GM12878 (cell line): ENCODE data around the gene NAALAD2. TPM values are rescaled to one million over a fixed set of nuclear protein-coding genes. Genes with fewer than 3 reads are reported as not detected.

Experiments
- ATAC-seq: fragments of 200-7000 bp; cut with Tn5 transposase; 3 replicates; pipeline ENCODE4 v1.9.1; 2020; ENCODE audit warnings: mild to moderate bottlenecking, moderate library complexity
- BruUV-seq: library from RNA; stranded (reverse); fragments of 400-500 nt; replicated peaks from 2 replicates; lab custom pipeline; 2021; lab: Mats Ljungman, UMichigan
- CTCF ChIA-PET: fragments of 300-600 bp; sonication (Branson Sonifier 250); formaldehyde crosslinking; extraction: SDS; loops from one replicate; lab custom pipeline; 2021; ENCODE audit warnings: inconsistent platforms; lab: Yijun Ruan, JAX
- POLR2A ChIA-PET: fragments of 350-600 bp; formaldehyde crosslinking; extraction: SDS; loops from one replicate; lab custom pipeline; 2021; ENCODE audit warnings: inconsistent platforms; lab: Charles Lee
- RAD21 ChIA-PET: fragments of 300-600 bp; sonication (Branson Sonifier 250); formaldehyde crosslinking; loops from one replicate; lab custom pipeline; 2023; ENCODE audit warnings: antibody characterized with exemption; ENCODE audit not compliant: unreplicated experiment; lab: Charles Lee
- SMC1A ChIA-PET: fragments of 300-600 bp; sonication (Branson Sonifier 250); formaldehyde crosslinking; loops from one replicate; lab custom pipeline; 2023; ENCODE audit not compliant: unreplicated experiment, uncharacterized antibody; lab: Charles Lee
- DNase-seq: peaks from one replicate; pipeline ENCODE4 v3.0.0-alpha.2; 2011; ENCODE audit warnings: low read depth, low spot score
- FAIRE-seq: peaks from 3 replicates; lab custom pipeline; 2011; peaks lifted over from hg19 to GRCh38; lab: Jason Lieb, UNC
- H2AFZ ChIP-seq: 2 replicates; pipeline ENCODE4 v1.6.0; 2011; ENCODE audit warnings: low read depth, low read length, control low read depth; ENCODE audit not compliant: control insufficient read depth
- H3K27ac ChIP-seq: 2 replicates; pipeline ENCODE4 v1.5.1; 2011; ENCODE audit warnings: control low read depth; ENCODE audit not compliant: control insufficient read depth, insufficient read depth
- H3K27me3 ChIP-seq, 2 experiments: replicated peaks in 1 of 2; 2 replicates each; pipeline versions ENCODE4 v1.6.0 to v1.6.1; 2011; ENCODE audit warnings: low read length in 1 of 2; ENCODE audit not compliant: control insufficient read depth in 2 of 2, insufficient read depth in 2 of 2
- H3K36me3 ChIP-seq, 2 experiments: 2 replicates each; pipeline ENCODE4 v1.5.1; 2011; ENCODE audit warnings: low read length in 1 of 2; ENCODE audit not compliant: control insufficient read depth in 2 of 2, insufficient read depth in 2 of 2
- H3K4me1 ChIP-seq: 2 replicates; pipeline ENCODE4 v1.6.1; 2011; ENCODE audit warnings: mild to moderate bottlenecking, low read length, moderate library complexity, mixed read lengths; ENCODE audit not compliant: control insufficient read depth, insufficient read depth
- H3K4me2 ChIP-seq: 2 replicates; pipeline ENCODE4 v1.6.0; 2011; ENCODE audit warnings: control low read depth; ENCODE audit not compliant: control insufficient read depth, insufficient read depth
- H3K4me3 ChIP-seq: fragments of 200-600 bp; sonication (generic); 2 replicates; pipeline ENCODE4 v1.5.1; 2016
- H3K79me2 ChIP-seq: 2 replicates; pipeline ENCODE4 v1.6.0; 2011; ENCODE audit warnings: low read length; ENCODE audit not compliant: control insufficient read depth, insufficient read depth
- H3K9ac ChIP-seq: 2 replicates; pipeline ENCODE4 v1.8.0; 2011; ENCODE audit warnings: low read length, control low read depth, mixed read lengths; ENCODE audit not compliant: control insufficient read depth, insufficient read depth
- H3K9me3 ChIP-seq: replicated peaks from 3 replicates; pipeline ENCODE4 v1.5.1; 2011; ENCODE audit warnings: mild to moderate bottlenecking, low read length; ENCODE audit not compliant: control insufficient read depth, insufficient read depth
- H4K20me1 ChIP-seq: 2 replicates; pipeline ENCODE4 v1.6.0; 2011; ENCODE audit not compliant: control insufficient read depth, insufficient read depth
- BRCA1 ChIP-seq: IDR thresholded peaks from 2 replicates; pipeline ENCODE4 v1.6.1; 2011; ENCODE audit warnings: low read depth, low read length, improper control_type of control experiment
- GABPA ChIP-seq: IDR thresholded peaks from 2 replicates; pipeline ENCODE4 v1.6.1; 2014; ENCODE audit warnings: antibody characterized with exemption, low read depth, mild to moderate bottlenecking, inconsistent platforms
- RELA ChIP-seq: fragments of 450-650 bp; IDR thresholded peaks from 2 replicates; pipeline ENCODE4 v1.8.0; 2014; ENCODE audit warnings: borderline replicate concordance; ENCODE audit not compliant: partially characterized antibody
- TCF7 ChIP-seq: IDR thresholded peaks from 2 replicates; pipeline ENCODE4 v1.6.1; 2014; ENCODE audit warnings: antibody characterized with exemption, borderline replicate concordance
- ZNF24 ChIP-seq: fragments of 450-650 bp; IDR thresholded peaks from 2 replicates; pipeline ENCODE4 v1.6.1; 2017; ENCODE audit warnings: antibody characterized with exemption, mild to moderate bottlenecking
- ZNF384 ChIP-seq: IDR thresholded peaks from 2 replicates; pipeline ENCODE4 v1.6.1; 2012; ENCODE audit warnings: low read depth, mild to moderate bottlenecking, low read length, improper control_type of control experiment, borderline replicate concordance
- WGBS: methylation state at CpG from one replicate; pipeline ENCODE4 v1.1.6; 2016; ENCODE audit warnings: low lambda C conversion rate; ENCODE audit not compliant: insufficient replicate concordance, insufficient coverage; ENCODE audit errors: missing lambda C conversion rate; 5-methylcytosine and 5-hydroxymethylcytosine counted together
- in situ Hi-C: fragments of 300-500 bp; cut with MboI; formaldehyde crosslinking; loops from 9 replicates; pipeline ENCODE4 v1.14.3; 2018; ENCODE audit warnings: mixed read lengths
- intact Hi-C: fragments of 100-400 bp; cut with micrococcal nuclease; formaldehyde crosslinking; loops from one replicate; pipeline ENCODE4 v1.14.2; 2022; ENCODE audit not compliant: unreplicated experiment
- polyA plus RNA-seq, 11 experiments: library from polyadenylated mRNA; depleted of rRNA in 4 of 11; unstranded in 6 of 11; stranded (reverse) in 5 of 11; fragments of >200 nt; fragmentation: Nextera tagmentation in 4 of 11; fragmentation: Illumina TruSeq in 1 of 11; extraction: Ambion mirVana in 4 of 11; extraction: Trizol in 1 of 11; gene quantifications; 1 replicate in 1 of 11; 2 replicates in 10 of 11; pipeline versions ENCODE4 v1.2.1 to v1.2.3, GENCODE V29; 2011 to 2016; ENCODE audit warnings: inconsistent platforms in 2 of 11, missing spikeins in 2 of 11, low read depth in 1 of 11
- total RNA-seq, 4 experiments: library from RNA; depleted of rRNA in 3 of 4; stranded (reverse); fragments of >200 nt in 3 of 4; fragmentation: Illumina TruSeq in 1 of 4; extraction: Trizol in 1 of 4; gene quantifications; 2 replicates each; pipeline versions ENCODE4 v1.2.1 to v1.2.3, GENCODE V29; 2013 to 2021
- TF ChIP-seq, protein P1 (sequence below): fragments of 450-650 bp; IDR thresholded peaks from 2 replicates; pipeline ENCODE4 v1.6.1; 2017; ENCODE audit warnings: mild to moderate bottlenecking, low read depth, inconsistent platforms; ENCODE audit not compliant: poor library complexity, severe bottlenecking
- TF ChIP-seq, protein P2 (sequence below): fragments of 450-650 bp; IDR thresholded peaks from 2 replicates; pipeline ENCODE4 v1.6.1; 2018; ENCODE audit warnings: mild to moderate bottlenecking, low read depth, moderate library complexity; ENCODE audit not compliant: partially characterized antibody
- TF ChIP-seq, protein P3 (sequence below): fragments of 450-650 bp; formaldehyde crosslinking; IDR thresholded peaks from 2 replicates; pipeline ENCODE4 v1.5.0; 2022; ENCODE audit warnings: mild to moderate bottlenecking, missing genetic modification characterization

Gene NAALAD2
- total and polyA plus RNA-seq, 10 of the 15 experiments (the other 5 are each of a cell fraction or from before 2014, with no cell fraction given): 0.05 to 0.24 (median 0.11) TPM; not detected in 5

DNA sequence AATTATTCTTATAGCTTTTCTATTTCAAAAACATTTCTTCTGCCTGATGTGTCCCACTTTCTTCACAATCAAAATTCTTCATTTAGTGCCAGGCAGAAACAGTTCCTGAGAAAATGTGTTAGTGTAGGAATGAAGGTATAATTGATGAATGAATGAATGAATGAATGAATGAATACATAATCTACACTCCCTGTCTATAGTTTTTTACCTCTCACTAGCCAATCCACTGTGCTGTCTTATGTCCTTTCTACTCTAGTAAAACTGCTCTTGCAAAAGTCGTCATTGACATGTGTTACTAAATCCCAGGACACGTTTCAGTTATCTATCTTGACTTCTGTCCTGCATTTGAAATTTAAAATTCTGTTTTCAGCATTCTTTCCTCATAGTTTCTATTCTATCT lies 45.5 kb downstream of the NAALAD2 start:
- 39% methylated on average over 2 of the region's 2 CpGs for WGBS
- SMC1A ChIA-PET: interaction anchor here (0.7 to 1.3 kb wide), 2 partner anchors 8 to 10 kb away, joined by 3 read pairs; no protein-coding TSS in a partner anchor
- Histone ChIP-seq H3K79me2 (no peaks in the 10 kb centered on the region), H3K36me3 (no peaks in the 10 kb centered on the region), H3K4me3 (no peak overlapping the region), H3K27me3 (no peaks in the 10 kb centered on the region)
- in situ Hi-C loops: no loop called here
- no peak for DNase-seq
- TF ChIP-seq, protein P1, sequence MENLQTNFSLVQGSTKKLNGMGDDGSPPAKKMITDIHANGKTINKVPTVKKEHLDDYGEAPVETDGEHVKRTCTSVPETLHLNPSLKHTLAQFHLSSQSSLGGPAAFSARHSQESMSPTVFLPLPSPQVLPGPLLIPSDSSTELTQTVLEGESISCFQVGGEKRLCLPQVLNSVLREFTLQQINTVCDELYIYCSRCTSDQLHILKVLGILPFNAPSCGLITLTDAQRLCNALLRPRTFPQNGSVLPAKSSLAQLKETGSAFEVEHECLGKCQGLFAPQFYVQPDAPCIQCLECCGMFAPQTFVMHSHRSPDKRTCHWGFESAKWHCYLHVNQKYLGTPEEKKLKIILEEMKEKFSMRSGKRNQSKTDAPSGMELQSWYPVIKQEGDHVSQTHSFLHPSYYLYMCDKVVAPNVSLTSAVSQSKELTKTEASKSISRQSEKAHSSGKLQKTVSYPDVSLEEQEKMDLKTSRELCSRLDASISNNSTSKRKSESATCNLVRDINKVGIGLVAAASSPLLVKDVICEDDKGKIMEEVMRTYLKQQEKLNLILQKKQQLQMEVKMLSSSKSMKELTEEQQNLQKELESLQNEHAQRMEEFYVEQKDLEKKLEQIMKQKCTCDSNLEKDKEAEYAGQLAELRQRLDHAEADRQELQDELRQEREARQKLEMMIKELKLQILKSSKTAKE: no peak
- no peak for TF ChIP-seq BRCA1
- peak; percentile 51; the same call in 1 of the 2 replicates for TF ChIP-seq ZNF24
- TF ChIP-seq RELA: no peak
- TF ChIP-seq ZNF384: no peak
- TF ChIP-seq, all 136 proteins: peak for 1
- H3K9ac ChIP-seq: no peak overlapping the region
- POLR2A ChIA-PET: no interaction called here
- no peak for FAIRE-seq
- no peak overlapping the region for H2AFZ ChIP-seq
- no peak for ATAC-seq
- intact Hi-C loops: no loop called here
- RAD21 ChIA-PET: no interaction called here
- H3K4me2 ChIP-seq: no peak overlapping the region
- H3K27ac ChIP-seq: no peak overlapping the region
- BruUV-seq: no TSS peak
- H3K4me1 ChIP-seq: no peaks in the 10 kb centered on the region
- H4K20me1 ChIP-seq: no peaks in the 10 kb centered on the region
- no peaks in the 10 kb centered on the region for H3K9me3 ChIP-seq
- CTCF ChIA-PET: no interaction called here

DNA sequence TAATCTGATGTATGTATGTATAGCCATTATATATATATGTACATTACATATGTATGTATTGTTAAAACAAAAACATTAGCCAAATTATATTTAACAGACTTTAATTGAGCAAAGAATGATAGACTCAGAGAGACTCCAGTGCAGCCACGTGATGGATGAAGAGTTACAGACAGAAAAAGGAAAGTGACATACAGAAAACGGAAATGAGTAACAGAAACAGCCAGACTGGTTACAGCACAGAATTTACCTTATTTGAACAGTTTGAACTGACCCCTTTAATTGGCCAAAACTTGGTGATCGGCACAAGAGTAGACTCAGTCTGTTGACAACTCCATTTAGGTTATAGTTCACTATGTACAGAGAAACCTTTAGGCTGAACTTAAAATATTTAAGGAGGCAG lies 53.4 kb downstream of the NAALAD2 start:
- no TSS peak for BruUV-seq
- Histone ChIP-seq H2AFZ (no peak overlapping the region), H3K79me2 (no peaks in the 10 kb centered on the region), H3K4me1 (no peaks in the 10 kb centered on the region), H3K9me3 (peaks cover 2% of the 10 kb centered on the region; the same call in 1 of the 3 replicates), H3K27me3 (no peaks in the 10 kb centered on the region), H3K27ac (no peak overlapping the region), H4K20me1 (no peaks in the 10 kb centered on the region), H3K36me3 (no peaks in the 10 kb centered on the region), H3K9ac (no peak overlapping the region), H3K4me2 (no peak overlapping the region), H3K4me3 (no peak overlapping the region)
- SMC1A ChIA-PET: no interaction called here
- FAIRE-seq: no peak
- RAD21 ChIA-PET: no interaction called here
- ATAC-seq: peak; percentile 60
- DNase-seq: no peak
- intact Hi-C loops: no loop called here
- POLR2A ChIA-PET: no interaction called here
- in situ Hi-C loops: no loop called here
- WGBS: 100% methylated on average over 3 of the region's 3 CpGs
- CTCF ChIA-PET: interaction anchor here (1.2 to 1.9 kb wide), 2 partner anchors 17 kb away, joined by 5 to 11 read pairs; no protein-coding TSS in a partner anchor
- TF ChIP-seq GABPA (no peak), TCF7 (no peak)
- TF ChIP-seq, protein P2, sequence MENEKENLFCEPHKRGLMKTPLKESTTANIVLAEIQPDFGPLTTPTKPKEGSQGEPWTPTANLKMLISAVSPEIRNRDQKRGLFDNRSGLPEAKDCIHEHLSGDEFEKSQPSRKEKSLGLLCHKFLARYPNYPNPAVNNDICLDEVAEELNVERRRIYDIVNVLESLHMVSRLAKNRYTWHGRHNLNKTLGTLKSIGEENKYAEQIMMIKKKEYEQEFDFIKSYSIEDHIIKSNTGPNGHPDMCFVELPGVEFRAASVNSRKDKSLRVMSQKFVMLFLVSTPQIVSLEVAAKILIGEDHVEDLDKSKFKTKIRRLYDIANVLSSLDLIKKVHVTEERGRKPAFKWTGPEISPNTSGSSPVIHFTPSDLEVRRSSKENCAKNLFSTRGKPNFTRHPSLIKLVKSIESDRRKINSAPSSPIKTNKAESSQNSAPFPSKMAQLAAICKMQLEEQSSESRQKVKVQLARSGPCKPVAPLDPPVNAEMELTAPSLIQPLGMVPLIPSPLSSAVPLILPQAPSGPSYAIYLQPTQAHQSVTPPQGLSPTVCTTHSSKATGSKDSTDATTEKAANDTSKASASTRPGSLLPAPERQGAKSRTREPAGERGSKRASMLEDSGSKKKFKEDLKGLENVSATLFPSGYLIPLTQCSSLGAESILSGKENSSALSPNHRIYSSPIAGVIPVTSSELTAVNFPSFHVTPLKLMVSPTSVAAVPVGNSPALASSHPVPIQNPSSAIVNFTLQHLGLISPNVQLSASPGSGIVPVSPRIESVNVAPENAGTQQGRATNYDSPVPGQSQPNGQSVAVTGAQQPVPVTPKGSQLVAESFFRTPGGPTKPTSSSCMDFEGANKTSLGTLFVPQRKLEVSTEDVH: no peak
- TF ChIP-seq, protein P3, sequence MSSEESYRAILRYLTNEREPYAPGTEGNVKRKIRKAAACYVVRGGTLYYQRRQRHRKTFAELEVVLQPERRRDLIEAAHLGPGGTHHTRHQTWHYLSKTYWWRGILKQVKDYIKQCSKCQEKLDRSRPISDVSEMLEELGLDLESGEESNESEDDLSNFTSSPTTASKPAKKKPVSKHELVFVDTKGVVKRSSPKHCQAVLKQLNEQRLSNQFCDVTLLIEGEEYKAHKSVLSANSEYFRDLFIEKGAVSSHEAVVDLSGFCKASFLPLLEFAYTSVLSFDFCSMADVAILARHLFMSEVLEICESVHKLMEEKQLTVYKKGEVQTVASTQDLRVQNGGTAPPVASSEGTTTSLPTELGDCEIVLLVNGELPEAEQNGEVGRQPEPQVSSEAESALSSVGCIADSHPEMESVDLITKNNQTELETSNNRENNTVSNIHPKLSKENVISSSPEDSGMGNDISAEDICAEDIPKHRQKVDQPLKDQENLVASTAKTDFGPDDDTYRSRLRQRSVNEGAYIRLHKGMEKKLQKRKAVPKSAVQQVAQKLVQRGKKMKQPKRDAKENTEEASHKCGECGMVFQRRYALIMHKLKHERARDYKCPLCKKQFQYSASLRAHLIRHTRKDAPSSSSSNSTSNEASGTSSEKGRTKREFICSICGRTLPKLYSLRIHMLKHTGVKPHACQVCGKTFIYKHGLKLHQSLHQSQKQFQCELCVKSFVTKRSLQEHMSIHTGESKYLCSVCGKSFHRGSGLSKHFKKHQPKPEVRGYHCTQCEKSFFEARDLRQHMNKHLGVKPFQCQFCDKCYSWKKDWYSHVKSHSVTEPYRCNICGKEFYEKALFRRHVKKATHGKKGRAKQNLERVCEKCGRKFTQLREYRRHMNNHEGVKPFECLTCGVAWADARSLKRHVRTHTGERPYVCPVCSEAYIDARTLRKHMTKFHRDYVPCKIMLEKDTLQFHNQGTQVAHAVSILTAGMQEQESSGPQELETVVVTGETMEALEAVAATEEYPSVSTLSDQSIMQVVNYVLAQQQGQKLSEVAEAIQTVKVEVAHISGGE (CRISPR knock-in tag): no peak
